NCI-H460 (cell line): ENCODE measurements around the gene GPR31. TPM values are rescaled to one million over a fixed set of nuclear protein-coding genes. Genes with fewer than 3 reads are reported as not detected.
"Not testable (repeated sequence)": the region's sequence is repeated elsewhere in the genome, so short reads cannot be mapped to it uniquely, and the experiment has no call there.

Experiments used
- DNase-seq: peaks from one replicate; pipeline ENCODE4 v3.0.0-alpha.2; 2016; ENCODE audit warnings: low read depth; ENCODE audit errors: extremely low read depth
- total RNA-seq: library from RNA; depleted of rRNA; stranded (reverse); fragments of >200 nt; shearing (Covaris generic); gene quantifications from 2 replicates; pipeline ENCODE4 v1.2.3, GENCODE V29; 2014

Gene GPR31
- total RNA-seq, 1 experiment from 2014 or later: not detected

GRCh38 chr6:167168296-167168695 lies 10.5 kb upstream of the GPR31 start:
- not testable (repeated sequence) for DNase-seq

DNA sequence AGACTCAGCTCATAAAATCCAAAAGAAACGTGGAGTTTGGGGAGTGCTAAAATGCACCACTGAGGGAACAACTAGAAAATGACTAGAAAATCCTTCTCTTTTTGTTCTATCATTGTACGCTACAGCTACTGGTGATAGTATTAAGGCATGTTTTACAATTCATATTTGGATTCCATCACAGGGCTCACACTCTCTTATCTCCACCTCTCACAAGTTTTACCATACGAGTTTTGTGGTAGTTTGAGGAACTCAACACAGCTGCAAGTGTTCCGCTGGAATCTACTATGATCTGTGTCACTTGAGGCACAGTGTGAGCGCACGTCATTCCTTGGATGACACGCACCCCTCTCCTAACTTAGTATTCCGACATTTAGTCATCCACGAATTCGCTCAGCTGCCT lies 9.9 kb upstream of the GPR31 start:
- DNase-seq: not testable (repeated sequence)

GRCh38 chr6:167165858-167166471 lies 8.2 kb upstream of the GPR31 start:
- DNase-seq: no peak

DNA sequence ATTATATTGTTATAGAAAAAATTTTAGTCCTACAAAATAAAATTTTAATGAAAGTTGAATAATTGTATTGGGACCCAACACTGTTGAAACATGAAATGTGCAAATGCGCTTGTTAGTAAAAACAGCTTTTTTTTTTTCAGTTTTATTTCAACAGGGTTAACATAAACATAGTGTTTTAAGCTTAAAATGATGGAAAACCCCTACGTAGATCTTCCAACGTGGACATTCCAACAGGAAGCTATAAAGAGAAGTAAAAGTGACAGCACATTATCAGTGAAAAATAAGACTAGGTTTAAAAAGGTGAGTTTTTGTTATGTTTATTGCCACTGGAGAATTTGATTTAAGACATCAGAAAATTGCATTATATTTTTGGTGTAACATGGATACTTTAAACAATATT lies 6.5 kb upstream of the GPR31 start:
- DNase-seq: no peak

GRCh38 chr6:167163476-167164011 lies 5.8 kb upstream of the GPR31 start:
- no peak for DNase-seq

DNA sequence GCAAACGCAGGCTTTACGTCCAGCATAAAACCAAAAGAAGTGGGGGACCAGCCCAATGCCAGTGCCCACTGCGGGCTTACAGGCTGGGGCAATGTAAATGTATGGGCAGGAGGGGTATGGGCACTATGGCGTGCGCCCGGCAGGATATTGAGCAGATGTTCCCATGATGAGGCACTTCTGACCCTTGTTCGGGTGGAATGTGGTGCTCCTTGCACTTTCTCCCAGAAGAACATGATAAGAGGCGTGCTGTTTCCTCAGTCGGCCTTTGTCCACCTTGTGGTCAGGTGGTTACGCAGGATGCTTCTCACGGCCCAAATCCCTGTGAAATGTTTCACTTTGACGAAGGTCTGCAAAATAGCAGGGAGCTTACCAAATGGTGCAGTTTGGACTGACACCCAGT lies 4.8 kb upstream of the GPR31 start:
- DNase-seq: no peak

GRCh38 chr6:167161851-167162467 lies 4.2 kb upstream of the GPR31 start:
- DNase-seq: no peak

DNA sequence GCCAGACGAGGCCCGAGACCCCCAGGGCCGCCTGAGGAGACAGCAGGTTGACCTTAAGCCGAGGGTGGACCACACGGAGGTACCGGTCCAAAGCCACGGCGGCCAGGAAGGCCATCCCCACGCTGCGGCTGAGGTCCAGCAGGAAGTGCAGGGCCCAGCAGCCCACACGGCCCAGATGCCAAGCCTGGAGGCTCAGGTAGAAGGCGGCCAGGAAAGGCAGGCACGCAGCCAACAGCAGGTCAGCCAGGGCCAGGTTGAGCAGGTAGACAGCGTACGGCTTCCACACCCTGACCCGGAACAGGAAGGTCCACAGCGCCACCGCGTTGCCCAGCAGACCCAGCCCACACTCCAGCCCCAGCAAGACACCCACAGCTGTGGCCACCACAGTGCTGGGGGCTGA lies 366 bp downstream of the GPR31 start:
- no peak for DNase-seq

DNA sequence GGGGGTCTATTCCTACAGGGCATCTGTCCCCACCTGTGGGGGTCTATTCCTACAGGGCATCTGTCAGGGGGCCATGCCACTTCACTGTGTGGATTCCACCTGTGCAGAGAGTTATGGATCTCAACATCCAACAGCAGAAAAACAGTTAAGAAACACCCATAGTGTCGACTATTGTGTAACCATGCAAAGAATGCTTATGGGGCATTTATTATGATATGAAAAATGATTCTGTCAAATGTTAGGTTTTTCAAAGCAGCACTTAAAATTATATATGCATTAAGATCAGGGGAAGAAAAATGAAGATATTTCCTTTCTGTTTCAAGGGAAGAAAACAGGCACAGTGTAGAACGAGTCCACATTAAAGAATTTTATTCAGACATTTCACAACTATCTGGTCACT lies 2.9 kb downstream of the GPR31 start:
- no peak for DNase-seq

DNA sequence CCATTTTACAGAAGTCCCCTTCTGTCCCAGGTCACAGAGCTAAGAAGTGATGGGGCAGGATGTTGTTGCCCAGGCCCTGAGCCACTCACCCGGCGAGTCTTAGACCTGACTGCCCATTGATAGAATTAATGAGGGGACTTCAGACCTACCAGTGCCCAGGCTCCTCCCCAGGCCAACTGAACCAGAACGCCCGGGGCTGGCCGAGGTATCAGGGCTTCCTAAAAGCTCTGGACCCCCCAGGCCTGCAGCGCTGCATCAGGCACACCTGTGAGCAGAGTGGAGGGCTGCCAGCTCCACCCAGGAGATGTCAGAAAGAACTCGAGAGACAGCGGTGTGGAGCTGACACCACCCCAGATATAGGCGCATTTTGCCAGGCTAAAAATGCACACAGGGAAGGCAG lies 3.5 kb downstream of the GPR31 start:
- no peak for DNase-seq

DNA sequence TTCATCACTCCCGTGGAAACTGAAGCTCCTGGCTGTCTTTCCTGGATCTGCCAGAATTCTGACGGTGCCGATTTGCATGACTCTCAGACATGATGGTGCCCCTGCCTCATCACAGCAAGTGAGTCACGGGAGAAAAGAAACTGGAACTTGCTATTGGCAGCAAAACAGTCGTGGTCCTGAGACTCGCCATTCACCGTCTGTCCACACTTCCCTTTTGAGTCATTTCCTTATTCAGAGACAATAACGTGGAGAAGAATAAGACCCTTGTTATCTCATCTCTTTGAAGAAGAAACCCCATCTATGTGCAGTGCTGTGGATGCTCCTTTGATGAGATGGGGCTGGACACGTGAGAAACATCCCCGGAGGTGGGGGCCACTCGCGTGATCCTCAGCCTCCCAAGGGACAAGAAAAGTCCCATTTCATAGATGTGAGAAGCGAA lies 4.2 kb downstream of the GPR31 start:
- no peak for DNase-seq

- DNase-seq: no peak
Observed at GRCh38 chr6:167152862-167153261, 4.9 kb downstream of the GPR31 start.

DNA sequence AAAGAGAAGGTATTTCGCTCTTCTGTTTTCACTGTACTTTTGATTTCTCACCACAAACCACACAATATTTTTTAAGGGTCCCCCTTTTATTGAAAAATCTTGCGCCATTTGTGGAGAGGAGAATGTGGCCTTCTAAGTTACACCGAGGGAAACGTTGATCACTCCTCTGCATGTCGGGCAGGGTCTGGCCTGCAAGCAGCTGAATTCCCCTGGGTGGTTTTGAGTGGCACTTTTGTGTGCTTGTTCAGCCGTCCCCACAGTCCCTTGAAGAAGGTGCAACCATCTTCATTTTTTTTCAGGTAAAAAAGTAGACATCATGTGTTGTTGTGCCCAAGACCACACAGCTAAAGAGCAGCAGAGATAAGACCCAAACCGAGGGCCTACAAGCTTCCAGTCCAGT lies 6.1 kb downstream of the GPR31 start:
- DNase-seq: no peak

DNA sequence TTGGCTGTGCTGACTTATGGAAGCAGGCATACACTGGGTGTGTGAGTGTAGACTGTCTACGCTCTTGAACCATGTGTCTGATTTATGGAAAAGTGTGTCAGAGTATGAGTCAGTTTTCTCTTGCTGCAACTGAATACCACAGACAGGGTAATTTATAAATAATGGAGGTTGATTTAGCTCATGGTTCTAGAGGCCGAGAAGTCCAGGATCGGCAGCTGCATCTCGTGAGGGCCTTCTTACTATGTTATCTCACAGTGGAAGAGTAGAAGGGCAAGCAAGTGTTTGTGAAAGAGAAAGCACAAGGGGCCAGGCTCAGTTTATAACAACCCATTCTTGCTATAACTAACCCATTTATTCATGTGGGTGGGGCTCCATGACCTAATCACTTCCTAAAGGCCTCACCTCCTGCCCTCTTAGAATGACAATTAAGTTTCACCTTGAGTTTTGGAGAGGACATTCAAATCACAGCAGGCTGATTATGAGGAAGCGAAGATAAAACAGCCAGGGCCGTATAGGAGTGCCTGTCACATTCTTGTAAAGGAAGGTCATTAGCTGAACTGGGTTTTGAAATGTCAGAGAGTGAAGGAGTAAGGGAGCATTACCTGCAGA lies 6.7 kb downstream of the GPR31 start:
- no peak for DNase-seq

- DNase-seq: no peak
Observed at GRCh38 chr6:167148997-167149396, 8.8 kb downstream of the GPR31 start.

DNA sequence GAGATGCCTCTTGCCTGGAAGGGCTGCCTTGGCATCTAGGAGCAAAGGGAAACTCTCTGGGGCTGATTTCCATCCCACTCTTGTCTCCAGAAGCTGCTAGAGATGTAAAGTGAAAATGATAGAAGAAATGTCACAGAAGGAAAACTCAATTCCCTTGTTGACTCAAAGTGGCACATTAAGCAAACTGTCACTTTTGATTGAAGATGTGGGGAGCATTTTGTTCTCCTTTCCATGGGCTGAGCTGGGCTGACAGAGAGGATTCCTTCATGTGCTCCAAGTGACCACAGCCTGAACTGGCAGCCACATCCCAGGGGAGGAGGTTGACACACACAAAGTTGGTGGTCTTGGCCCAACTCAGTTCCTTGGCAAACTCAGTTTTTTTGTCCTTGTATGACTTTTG lies 9.8 kb downstream of the GPR31 start:
- no peak for DNase-seq

DNA sequence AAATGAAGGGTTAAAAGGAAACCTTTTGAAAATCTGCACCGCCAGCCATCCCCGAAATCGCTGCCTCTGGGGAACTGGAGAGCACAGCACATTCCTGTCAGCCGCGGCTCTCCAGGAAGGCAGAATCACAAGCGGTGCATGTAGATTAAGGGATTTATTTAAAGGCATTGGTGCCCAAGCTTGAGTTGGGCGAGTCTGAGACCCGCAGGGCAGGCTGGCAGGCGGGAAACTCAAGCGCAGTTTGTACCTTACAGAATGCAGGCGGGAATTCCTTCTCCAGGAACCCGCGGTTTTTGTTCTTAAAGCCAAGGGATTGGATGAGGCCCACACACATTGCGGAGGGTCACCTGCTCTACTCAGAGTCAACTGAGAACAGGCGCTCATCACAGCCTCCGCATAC lies 10.8 kb downstream of the GPR31 start:
- no peak for DNase-seq

- DNase-seq: no peak
Observed at GRCh38 chr6:167146135-167146534, 11.6 kb downstream of the GPR31 start.

- DNase-seq: no peak
Observed at GRCh38 chr6:167145461-167145860, 12.3 kb downstream of the GPR31 start.

GRCh38 chr6:167143041-167143440 lies 14.7 kb downstream of the GPR31 start:
- no peak for DNase-seq

GRCh38 chr6:167142433-167142761 lies 15.4 kb downstream of the GPR31 start:
- DNase-seq: no peak
